T-helper 1 cell treated with Interleukin-12 subunit alpha and Interleukin-12 subunit beta and Interleukin-4 antibody, amounts not matched to agents 30 μg/mL and 1 μg/mL, for 36 hours (primary cell): Measurements from ENCODE around the gene WDR86.

Experiments
- H3K27ac Mint-ChIP-seq: one replicate; pipeline ENCODE4 v1.8.0; 2021; ENCODE audit warnings: mild to moderate bottlenecking, mixed read lengths
- H3K27me3 Mint-ChIP-seq: one replicate; pipeline ENCODE4 v1.8.0; 2021; ENCODE audit warnings: low read depth, mixed read lengths
- H3K36me3 Mint-ChIP-seq: one replicate; pipeline ENCODE4 v1.8.0; 2021; ENCODE audit warnings: low read depth, mixed read lengths
- H3K4me1 Mint-ChIP-seq: one replicate; pipeline ENCODE4 v1.8.0; 2021; ENCODE audit warnings: low read depth, mixed read lengths
- H3K4me3 Mint-ChIP-seq: one replicate; pipeline ENCODE4 v1.8.0; 2021; ENCODE audit warnings: mild to moderate bottlenecking, moderate library complexity, mixed read lengths
- H3K9me3 Mint-ChIP-seq: one replicate; pipeline ENCODE4 v1.8.0; 2021; ENCODE audit warnings: mixed read lengths

Gene WDR86

DNA sequence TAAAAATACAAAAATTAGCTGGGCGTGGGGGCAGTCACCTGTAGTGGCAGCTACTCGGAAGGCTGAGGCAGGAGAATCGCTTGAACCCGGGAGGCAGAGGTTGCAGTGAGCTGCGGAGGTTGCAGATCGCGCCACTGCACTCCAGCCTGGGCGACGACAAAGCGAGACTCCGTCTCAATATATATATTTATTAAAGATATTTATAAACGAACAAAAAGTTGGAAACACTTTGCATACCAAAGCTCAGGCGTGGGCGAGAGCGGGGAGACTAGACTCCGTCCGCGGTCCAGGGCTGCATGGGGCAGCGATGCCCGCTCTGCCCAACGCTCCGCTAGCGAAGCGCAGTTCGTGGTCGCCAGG lies 38.0 kb upstream of the WDR86 start:
- H3K27ac Mint-ChIP-seq: no peak overlapping the region
- H3K4me1 Mint-ChIP-seq: peaks cover 3% of the 10 kb centered on the region
- H3K9me3 Mint-ChIP-seq: no peaks in the 10 kb centered on the region
- peaks cover 27% of the 10 kb centered on the region for H3K27me3 Mint-ChIP-seq
- peak overlapping the region; percentile 76 for H3K4me3 Mint-ChIP-seq
- H3K36me3 Mint-ChIP-seq: no peaks in the 10 kb centered on the region

- H3K36me3 Mint-ChIP-seq: no peaks in the 10 kb centered on the region
- no peaks in the 10 kb centered on the region for H3K9me3 Mint-ChIP-seq
- no peak overlapping the region for H3K27ac Mint-ChIP-seq
- H3K4me3 Mint-ChIP-seq: no peak overlapping the region
- peaks cover 31% of the 10 kb centered on the region for H3K27me3 Mint-ChIP-seq
- peaks cover 3% of the 10 kb centered on the region for H3K4me1 Mint-ChIP-seq
These were observed 37.5 kb upstream of the WDR86 start for GRCh38 chr7:151447312-151447711.

- Mint-ChIP-seq H3K9me3 (no peaks in the 10 kb centered on the region), H3K27me3 (peaks cover 39% of the 10 kb centered on the region), H3K27ac (no peak overlapping the region), H3K36me3 (no peaks in the 10 kb centered on the region), H3K4me1 (peaks cover 9% of the 10 kb centered on the region), H3K4me3 (no peak overlapping the region)
These were observed 36.6 kb upstream of the WDR86 start for GRCh38 chr7:151446412-151446811.

DNA sequence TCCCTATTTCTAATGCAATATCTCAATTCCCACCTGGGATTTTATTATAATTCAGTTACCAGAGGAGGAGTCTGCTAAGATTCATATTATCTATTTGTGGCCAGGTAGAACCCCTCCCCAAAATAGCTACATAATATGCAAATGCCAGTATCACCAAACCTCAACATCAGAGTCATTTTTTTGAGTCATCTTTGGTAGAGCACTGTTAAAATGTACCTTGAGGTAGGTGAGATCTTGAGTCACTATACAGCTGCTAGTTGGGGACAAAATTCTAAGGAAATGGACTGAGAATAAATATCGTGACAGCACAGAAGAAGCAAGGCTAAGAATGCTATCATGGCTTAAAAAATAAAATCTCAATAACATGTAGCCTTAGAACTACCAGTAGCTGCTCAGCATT lies 34.8 kb upstream of the WDR86 start:
- Mint-ChIP-seq H3K27ac (no peak overlapping the region), H3K36me3 (no peaks in the 10 kb centered on the region), H3K9me3 (no peaks in the 10 kb centered on the region), H3K27me3 (peaks cover 46% of the 10 kb centered on the region), H3K4me1 (peaks cover 14% of the 10 kb centered on the region), H3K4me3 (no peak overlapping the region)

- Mint-ChIP-seq H3K27me3 (peaks cover 49% of the 10 kb centered on the region), H3K36me3 (no peaks in the 10 kb centered on the region), H3K4me1 (peaks cover 12% of the 10 kb centered on the region), H3K4me3 (no peak overlapping the region), H3K27ac (no peak overlapping the region), H3K9me3 (no peaks in the 10 kb centered on the region)
These were observed 33.1 kb upstream of the WDR86 start for GRCh38 chr7:151442776-151443496.

DNA sequence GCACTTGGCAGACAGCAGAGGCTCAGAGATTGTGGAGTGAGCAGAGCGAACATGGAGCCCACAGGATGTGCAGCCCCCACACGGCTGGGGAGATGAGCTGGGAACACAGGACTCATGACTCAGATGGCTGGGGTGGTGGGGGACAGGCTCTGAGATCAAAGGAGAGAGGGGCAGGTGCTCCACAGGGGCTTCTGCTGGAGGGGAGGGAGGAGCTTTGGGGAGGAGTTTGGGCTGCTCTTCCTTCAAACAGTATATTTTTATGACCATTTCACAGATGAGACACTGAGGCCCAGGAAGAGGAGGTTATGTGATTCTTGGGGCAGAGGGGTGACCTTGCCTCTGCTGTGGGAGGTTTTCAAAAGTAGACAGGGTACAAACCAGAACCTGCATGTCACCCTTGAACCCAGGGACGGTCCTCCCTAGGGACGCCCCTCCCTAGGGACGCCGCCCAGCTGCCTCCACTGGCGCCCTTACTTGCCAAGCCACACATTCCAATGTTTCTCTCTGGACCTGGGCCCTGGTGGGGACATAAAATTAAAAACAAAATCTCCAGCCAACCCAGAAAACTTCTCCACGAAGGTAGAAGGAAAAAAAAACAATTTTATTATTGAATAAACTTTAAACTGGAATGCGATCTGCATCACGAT lies 31.1 kb upstream of the WDR86 start:
- no peaks in the 10 kb centered on the region for H3K36me3 Mint-ChIP-seq
- H3K27ac Mint-ChIP-seq: peak overlapping the region; percentile 38
- peaks cover 44% of the 10 kb centered on the region for H3K27me3 Mint-ChIP-seq
- no peak overlapping the region for H3K4me3 Mint-ChIP-seq
- peaks cover 12% of the 10 kb centered on the region for H3K4me1 Mint-ChIP-seq
- H3K9me3 Mint-ChIP-seq: no peaks in the 10 kb centered on the region

- Mint-ChIP-seq H3K36me3 (no peaks in the 10 kb centered on the region), H3K4me3 (no peak within 1 kb of the TSS), H3K9me3 (no peaks in the 10 kb centered on the region), H3K4me1 (peaks cover 12% of the 10 kb centered on the region), H3K27me3 (peaks cover 40% of the 10 kb centered on the region), H3K27ac (no peak within 1 kb of the TSS)
These were observed 30.3 kb upstream of the WDR86 start, which contains the start of gene CRYGN for GRCh38 chr7:151439855-151440798. Gene CRYGN (minus strand): TSS chr7:151440141. CDS start chr7:151439917, 224 bp downstream.

- Mint-ChIP-seq H3K4me1 (peaks cover 12% of the 10 kb centered on the region), H3K27me3 (peaks cover 35% of the 10 kb centered on the region), H3K36me3 (no peaks in the 10 kb centered on the region), H3K9me3 (no peaks in the 10 kb centered on the region), H3K4me3 (no peak overlapping the region), H3K27ac (no peak overlapping the region)
These were observed 29.2 kb upstream of the WDR86 start for GRCh38 chr7:151438864-151439601.

DNA sequence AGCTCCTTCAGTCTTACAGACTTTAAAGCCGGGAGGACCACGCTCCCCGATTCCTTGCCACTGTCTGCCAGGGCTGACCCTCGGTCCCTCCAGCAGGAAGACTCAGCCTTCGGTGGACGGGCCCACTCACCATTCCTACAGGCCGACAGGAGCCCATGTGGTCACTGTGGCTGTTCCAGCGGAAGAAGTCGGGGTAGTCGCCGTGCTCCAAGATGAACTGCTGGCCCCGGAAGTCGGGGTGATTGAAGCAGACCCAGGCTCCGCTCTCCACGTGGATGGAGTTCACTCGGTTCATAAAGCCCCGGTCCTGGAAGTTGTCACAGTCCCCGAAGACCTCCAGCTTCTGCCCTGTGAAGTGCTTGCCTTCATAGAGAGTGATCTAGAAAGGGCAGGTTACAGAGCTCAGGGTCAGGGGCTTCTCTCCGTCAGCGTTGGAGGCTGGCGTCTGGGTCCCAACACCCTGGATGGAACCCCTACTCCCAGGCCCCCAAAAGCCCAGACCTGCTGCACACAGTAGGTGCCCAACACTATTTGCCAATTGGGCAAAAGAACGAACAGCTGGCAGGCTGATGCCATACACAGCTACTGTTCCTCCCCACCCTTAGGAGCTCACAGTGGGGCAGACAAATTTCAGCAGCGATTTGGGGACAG lies 28.2 kb upstream of the WDR86 start:
- no peaks in the 10 kb centered on the region for H3K36me3 Mint-ChIP-seq
- H3K27me3 Mint-ChIP-seq: peaks cover 32% of the 10 kb centered on the region
- H3K27ac Mint-ChIP-seq: no peak overlapping the region
- peaks cover 17% of the 10 kb centered on the region for H3K4me1 Mint-ChIP-seq
- no peak overlapping the region for H3K4me3 Mint-ChIP-seq
- H3K9me3 Mint-ChIP-seq: no peaks in the 10 kb centered on the region

- Mint-ChIP-seq H3K9me3 (no peaks in the 10 kb centered on the region), H3K36me3 (no peaks in the 10 kb centered on the region), H3K27ac (no peak overlapping the region), H3K27me3 (peaks cover 26% of the 10 kb centered on the region), H3K4me1 (peaks cover 22% of the 10 kb centered on the region), H3K4me3 (no peak overlapping the region)
These were observed 27.3 kb upstream of the WDR86 start for GRCh38 chr7:151437159-151437553.

GRCh38 chr7:151436446-151437158 lies 26.8 kb upstream of the WDR86 start:
- H3K27me3 Mint-ChIP-seq: peaks cover 21% of the 10 kb centered on the region
- no peaks in the 10 kb centered on the region for H3K9me3 Mint-ChIP-seq
- no peak overlapping the region for H3K4me3 Mint-ChIP-seq
- no peaks in the 10 kb centered on the region for H3K36me3 Mint-ChIP-seq
- H3K27ac Mint-ChIP-seq: no peak overlapping the region
- peaks cover 18% of the 10 kb centered on the region for H3K4me1 Mint-ChIP-seq

DNA sequence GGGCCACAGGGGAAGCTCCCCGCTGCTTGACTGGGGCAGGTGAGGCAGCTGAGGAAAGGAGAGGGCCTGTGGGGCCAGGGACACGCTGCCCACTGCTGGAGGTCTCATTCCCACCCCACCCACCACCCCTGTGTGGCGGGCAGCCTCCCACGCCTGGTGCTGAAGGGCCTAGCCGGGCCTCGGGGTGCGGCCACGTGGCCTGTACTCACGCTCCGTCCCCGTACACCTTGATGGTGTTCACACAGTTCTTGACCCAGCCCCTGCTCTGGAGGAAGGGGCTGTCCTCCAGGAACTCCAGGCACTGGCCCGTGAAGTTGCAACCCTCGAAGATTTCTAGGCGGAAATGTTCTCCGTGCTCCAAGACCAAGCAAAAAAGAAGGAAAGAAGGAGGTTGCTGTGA lies 26.1 kb upstream of the WDR86 start:
- Mint-ChIP-seq H3K27me3 (peaks cover 15% of the 10 kb centered on the region), H3K4me3 (no peak overlapping the region), H3K4me1 (peaks cover 13% of the 10 kb centered on the region), H3K36me3 (no peaks in the 10 kb centered on the region), H3K9me3 (no peaks in the 10 kb centered on the region), H3K27ac (no peak overlapping the region)

DNA sequence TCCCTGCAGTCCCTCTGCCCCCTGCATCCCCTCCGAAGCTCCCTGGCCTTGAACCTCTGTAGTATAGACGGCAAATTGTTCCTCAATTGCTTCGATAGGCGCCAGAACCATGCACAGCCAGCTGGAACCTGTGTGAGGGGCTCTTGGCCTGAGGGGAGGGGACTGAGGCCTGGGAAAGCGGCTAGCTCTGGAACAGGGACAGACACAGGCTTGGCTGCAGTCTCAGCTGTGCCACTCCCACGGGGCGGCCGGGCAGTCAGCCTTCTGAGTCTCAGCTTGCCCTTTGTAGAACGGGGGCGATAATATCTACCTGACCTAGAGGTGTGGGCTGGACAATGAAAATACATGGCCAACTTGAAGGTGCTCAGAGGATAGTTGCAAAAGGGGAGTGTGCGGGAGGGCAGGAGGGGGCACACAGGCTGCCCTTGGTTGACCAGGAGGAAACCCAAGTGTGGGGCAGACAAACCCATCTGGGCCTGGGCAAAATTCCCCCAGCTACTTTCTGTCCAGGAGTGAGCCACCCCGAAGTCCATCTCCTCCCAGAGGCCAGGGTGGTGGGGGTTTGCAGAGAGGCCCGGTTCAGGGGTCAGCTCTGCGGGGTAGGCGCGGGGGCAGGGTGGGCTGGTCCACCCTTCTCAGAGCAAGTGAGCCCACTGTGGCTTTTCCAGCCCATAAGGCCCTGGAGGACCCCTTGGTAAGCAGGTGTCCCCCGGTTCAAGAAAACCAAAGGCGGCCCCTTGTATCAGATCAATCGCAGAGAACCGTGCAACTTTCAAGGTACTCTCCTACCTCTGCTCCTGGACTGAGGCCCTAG lies 25.5 kb upstream of the WDR86 start:
- peaks cover 8% of the 10 kb centered on the region for H3K27me3 Mint-ChIP-seq

More for the DNA sequence above, 25.5 kb upstream of the WDR86 start:
- H3K9me3 Mint-ChIP-seq: no peaks in the 10 kb centered on the region
- H3K27ac Mint-ChIP-seq: no peak overlapping the region
- H3K36me3 Mint-ChIP-seq: no peaks in the 10 kb centered on the region
- H3K4me1 Mint-ChIP-seq: peaks cover 10% of the 10 kb centered on the region
- no peak overlapping the region for H3K4me3 Mint-ChIP-seq
